ENCODE data around the gene ERGIC2.

Gene ERGIC2

GRCh38 chr12:29374012-29374411, 7.0 kb downstream of the ERGIC2 start:
- DNase-seq: no peak

- no peak for DNase-seq
Measured at GRCh38 chr12:29365091-29365490, 15.9 kb downstream of the ERGIC2 start.

- DNase-seq: no peak
Measured at GRCh38 chr12:29354954-29355353, 26.0 kb downstream of the ERGIC2 start.

- DNase-seq: peak; percentile 16
Measured at GRCh38 chr12:29350080-29350479, 30.9 kb downstream of the ERGIC2 start.

DNA sequence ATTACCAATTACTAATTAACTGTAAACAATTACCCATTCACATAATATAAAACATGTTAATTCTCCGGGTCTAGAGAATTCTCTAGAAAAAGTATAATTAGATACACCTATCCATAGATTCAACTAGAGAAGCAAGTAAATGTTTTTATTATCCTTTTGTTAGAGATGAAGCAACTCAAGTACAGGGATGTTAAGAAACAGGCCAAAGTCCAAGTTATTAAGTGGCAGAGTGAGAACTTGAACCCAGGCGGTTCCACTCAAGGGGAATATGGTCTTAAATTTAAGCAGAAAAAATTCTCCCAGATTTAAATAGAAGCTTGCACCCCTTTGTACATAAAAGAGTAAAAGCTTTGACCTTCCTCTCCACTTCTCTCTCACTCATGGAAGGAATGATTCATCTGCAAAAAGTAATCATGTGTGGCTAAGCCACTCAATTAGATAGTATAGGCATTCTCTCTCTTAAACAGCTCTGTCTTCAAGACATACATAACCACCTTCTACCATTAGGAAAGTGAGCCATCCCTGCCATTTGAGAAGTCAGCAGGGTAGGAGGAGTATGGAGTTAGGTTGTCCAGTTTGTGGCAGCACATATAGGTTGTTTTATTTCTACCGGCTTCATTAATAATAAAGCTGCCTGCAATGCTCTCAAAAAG, 34.1 kb downstream of the ERGIC2 start:
- DNase-seq: no peak

DNA sequence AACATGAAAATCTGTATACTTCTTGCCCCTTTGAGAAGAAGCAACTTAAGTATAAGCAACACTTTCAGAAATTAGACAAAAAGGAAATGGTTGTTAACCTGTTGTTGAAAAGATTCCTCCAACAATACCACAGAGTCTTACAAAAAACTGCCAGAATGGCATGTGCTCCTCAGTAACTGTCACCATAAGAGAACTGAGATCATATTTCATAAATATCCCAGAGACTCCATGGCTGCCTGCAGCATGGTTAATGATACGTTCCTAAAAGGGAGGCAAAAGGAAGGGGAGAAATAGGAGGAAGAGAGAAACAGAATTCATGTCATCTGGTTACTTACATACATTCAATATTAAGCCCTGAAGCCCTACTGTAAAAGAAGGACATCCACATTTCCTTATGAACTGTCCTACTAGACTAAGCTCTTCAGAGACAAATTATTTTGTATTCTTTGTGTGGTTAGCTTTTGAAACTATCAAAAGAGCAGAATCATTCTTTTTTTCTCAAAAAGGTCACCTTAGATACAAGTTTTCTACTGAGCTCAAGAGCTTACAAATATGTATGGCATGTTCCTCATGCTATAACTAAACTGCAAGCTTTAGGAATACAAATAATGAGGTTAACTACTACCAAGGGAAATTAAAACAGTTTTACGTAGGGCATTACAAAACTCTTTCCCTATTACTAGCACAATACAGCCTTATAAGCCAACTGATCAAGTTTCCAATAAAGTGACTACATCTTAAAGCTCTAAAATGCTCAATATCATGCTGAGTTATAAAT, 37.8 kb downstream of the ERGIC2 start:
- no peak for DNase-seq

GRCh38 chr12:29337325-29337724, 43.6 kb downstream of the ERGIC2 start:
- no peak for DNase-seq

GRCh38 chr12:29334937-29335336, 46.0 kb downstream of the ERGIC2 start:
- no peak for DNase-seq

- no peak for DNase-seq
Measured at GRCh38 chr12:29333178-29333577, 47.8 kb downstream of the ERGIC2 start.

- no peak for DNase-seq
Measured at GRCh38 chr12:29329411-29329810, 51.6 kb downstream of the ERGIC2 start.

- DNase-seq: no peak
Measured at GRCh38 chr12:29322157-29322556, 58.8 kb downstream of the ERGIC2 start.

- DNase-seq: no peak
Measured at GRCh38 chr12:29320295-29321085, 60.5 kb downstream of the ERGIC2 start.

DNA sequence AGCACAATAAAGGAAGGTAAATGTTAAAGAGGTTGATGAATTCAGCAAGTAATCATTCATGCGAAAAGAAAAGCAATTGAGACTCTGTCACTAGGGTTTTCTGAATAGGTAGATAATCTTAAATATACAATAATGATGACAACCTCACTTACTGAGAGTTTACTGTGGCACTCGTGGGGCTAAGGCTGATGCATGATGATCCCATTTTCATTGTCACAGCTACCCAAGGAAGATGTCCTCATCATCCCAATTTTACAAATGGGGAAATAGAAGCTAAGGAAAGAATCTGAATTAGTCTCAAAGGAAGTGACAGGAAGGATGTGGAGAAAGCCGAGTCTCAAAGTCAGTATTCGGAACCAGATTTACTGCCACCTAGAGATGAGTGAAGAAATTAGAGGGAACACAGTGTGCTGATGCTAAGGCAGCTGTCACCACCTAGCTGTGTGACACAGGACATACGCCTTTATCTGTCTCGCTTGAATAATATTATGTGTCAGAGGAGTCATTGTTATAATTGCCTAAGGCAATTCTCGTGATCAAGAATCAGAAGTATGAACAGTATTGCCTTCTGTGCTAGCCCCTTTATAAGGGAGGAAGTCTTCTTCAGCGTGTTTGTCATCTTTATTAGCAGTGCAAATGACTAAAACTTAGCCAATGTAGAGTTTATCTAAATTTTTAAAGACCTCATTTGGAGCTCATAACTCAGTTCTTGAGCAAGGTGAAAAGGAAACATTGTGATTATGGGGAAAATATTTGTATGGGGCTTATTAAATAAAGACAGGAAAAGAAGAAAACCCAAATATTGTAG, 63.2 kb downstream of the ERGIC2 start:
- DNase-seq: peak; percentile 85

- DNase-seq: no peak
Measured at GRCh38 chr12:29316752-29317151, 64.2 kb downstream of the ERGIC2 start.

GRCh38 chr12:29314416-29314815, 66.6 kb downstream of the ERGIC2 start:
- DNase-seq: no peak

DNA sequence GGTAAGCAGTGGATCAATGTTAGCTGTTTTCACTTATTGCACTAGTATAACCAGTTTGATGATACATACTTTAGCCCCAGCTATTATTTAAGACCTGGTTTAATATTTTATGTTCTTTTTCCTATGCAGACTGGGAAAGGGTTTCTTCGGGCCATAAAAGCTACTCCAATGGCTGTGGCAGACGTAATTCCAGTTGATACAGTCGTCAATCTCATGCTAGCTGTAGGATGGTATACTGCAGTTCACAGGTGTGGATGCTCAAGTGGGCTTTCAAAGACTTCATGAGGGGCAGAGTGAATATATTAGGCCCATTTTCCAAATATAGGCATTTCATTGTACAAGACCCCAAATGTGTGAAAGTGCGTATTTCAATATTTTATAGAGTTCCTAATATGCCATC, 70.1 kb downstream of the ERGIC2 start:
- DNase-seq: no peak

GRCh38 chr12:29309320-29309902, 71.6 kb downstream of the ERGIC2 start:
- no peak for DNase-seq

DNA sequence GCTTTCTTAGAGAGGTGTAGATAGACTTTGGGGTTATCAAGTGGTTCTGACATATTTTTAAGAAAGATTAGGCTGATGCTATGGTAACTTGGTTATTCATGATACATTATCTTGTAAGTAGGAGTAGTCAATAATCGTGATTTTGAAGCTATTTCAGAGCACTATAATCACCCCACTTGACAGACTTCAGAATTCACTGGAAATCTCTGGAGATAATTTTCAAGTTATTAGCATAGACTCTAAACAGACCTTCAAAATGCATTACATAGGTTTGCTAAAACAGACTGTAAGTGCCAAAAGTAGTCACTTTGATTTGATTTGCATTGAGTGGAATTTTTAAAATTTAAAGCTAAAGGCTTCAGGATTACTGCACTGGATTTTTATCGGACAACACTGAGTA, 74.3 kb downstream of the ERGIC2 start:
- DNase-seq: no peak

DNA sequence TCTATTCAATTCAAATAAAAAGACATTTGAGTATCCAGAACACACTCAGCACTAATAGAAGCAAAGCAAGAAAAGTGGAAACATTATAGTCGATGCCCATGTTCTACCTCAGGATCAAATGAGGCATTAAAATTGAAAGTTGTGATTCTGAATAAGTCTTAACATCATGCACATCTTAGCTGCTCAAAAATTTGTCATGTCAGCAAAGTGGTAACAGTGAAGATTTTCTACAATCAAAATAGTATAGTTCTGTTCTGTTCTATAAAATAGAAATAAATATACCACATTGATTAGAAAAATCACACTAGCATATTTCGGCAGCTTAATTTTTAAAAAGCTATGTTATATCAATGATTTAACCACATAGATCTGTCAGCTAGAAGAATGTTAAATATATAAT, 74.7 kb downstream of the ERGIC2 start:
- DNase-seq: no peak

DNA sequence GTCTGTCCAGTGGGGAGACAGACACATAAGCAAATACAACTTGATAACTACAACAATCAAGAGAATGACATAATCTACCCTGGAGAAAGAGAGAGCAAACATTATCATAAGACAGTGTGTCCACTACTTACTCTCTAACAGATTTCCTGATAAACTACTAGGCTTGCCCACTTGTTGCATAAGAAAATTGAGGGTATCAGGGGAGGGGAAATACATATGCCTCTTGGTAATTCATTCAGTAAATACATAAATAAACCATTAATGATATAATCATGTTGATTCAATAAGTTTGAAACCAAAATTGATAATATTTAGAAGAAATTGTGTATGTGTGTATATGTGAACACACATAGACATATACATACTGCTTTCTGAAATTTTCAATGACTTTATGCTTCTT, 76.6 kb downstream of the ERGIC2 start:
- no peak for DNase-seq

DNA sequence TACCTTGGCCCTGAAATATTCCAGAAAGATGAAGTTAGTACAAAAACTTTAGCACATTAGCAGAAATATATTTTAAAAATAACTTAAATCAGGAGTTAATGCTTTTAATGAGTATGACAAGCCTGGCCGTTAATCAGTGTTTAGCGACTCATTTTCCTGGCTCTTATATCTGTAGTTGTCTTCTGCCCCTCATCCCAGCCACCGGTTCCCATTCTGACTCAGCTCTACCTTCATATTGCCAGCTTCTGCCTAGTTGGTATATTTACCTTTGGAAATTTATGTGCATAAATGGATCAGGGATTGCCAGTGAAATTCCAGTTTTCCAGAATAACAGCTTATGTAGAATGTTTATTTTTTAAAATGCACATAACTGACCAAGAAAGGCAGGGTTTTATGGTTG, 79.9 kb downstream of the ERGIC2 start:
- DNase-seq: no peak

DNA sequence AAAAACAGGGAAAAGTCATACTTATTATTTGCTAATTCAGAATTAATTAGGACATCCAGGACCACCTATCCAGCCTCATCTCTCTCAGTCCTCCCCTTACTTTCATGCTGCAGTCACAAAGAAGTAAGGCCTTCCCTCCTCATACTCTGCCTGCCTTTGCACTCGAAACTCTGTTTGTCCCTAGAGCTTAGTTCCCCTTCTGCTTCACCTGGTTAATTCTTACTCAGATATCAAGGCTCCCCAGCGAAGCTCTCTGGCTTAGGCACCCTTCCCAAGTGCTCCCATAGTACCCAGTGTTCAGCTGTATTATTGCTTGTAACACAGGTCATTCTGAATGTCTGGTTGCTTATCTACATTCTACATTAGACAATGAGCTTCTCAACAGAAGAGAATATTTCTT, 81.3 kb downstream of the ERGIC2 start:
- DNase-seq: peak; percentile 52

DNA sequence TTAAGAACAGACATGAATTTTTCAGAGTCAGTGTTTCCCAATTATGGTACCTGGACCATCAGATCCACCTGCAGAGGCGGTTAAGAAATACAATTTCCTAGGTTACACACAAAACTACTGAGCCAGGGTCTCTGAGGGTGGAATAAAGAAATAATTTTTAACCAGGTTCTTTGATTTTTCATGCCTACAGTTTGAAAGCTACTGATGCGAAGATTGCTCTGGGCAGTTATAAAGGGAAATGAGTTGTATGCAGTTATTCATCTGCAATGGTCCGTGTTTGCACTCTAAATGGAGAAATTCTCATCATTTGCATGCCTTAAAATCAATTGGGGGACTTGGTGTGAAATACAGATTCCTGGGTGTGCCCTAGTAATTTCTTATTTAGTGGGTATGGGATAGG, 89.7 kb downstream of the ERGIC2 start:
- no peak for DNase-seq
